NCI-H2196 treated with DMSO at 0.1 percent for 48 hours (cell line): ENCODE measurements around the gene SNX2.
"Not testable (repeated sequence)": the region's sequence is repeated elsewhere in the genome, so short reads cannot be mapped to it uniquely, and the experiment has no call there.

Experiments
- DNase-seq: peaks from one replicate; lab custom pipeline; 2025; ENCODE audit not compliant: unreplicated experiment; lab: John Stamatoyannopoulos, UW

The SNX2 gene

GRCh38 chr5:122774861-122775549 is at the start of gene SNX2:
Gene SNX2, plus strand, starts transcription at chr5:122775080. Its CDS starts 24 bp downstream, at chr5:122775104.
- DNase-seq = peak; percentile 71

GRCh38 chr5:122727112-122727541 is 47.8 kb upstream of the SNX2 start:
- DNase-seq = no peak

GRCh38 chr5:122730037-122730436 is 44.8 kb upstream of the SNX2 start:
- DNase-seq = no peak

GRCh38 chr5:122730456-122730855 is 44.4 kb upstream of the SNX2 start:
- no peak for DNase-seq

- no peak for DNase-seq
These were observed 38.6 kb upstream of the SNX2 start for GRCh38 chr5:122736086-122736845.

- DNase-seq = no peak
These were observed 36.8 kb upstream of the SNX2 start for GRCh38 chr5:122738088-122738487.

- no peak for DNase-seq
These were observed 33.2 kb upstream of the SNX2 start for GRCh38 chr5:122741681-122742080.

- no peak for DNase-seq
These were observed 31.6 kb upstream of the SNX2 start for GRCh38 chr5:122743261-122743660.

- no peak for DNase-seq
These were observed 29.3 kb upstream of the SNX2 start for GRCh38 chr5:122745597-122745996.

- no peak for DNase-seq
These were observed 25.0 kb upstream of the SNX2 start for GRCh38 chr5:122749886-122750285.

GRCh38 chr5:122751293-122751782 is 23.5 kb upstream of the SNX2 start:
- no peak for DNase-seq

- DNase-seq = no peak
These were observed 21.4 kb upstream of the SNX2 start for GRCh38 chr5:122753500-122753899.

GRCh38 chr5:122755783-122756182 is 19.1 kb upstream of the SNX2 start:
- DNase-seq = no peak

GRCh38 chr5:122756264-122756911 is 18.5 kb upstream of the SNX2 start:
- no peak for DNase-seq

- no peak for DNase-seq
These were observed 17.6 kb upstream of the SNX2 start for GRCh38 chr5:122757285-122757684.

- no peak for DNase-seq
These were observed 15.4 kb upstream of the SNX2 start for GRCh38 chr5:122759241-122760070.

- no peak for DNase-seq
These were observed 14.6 kb upstream of the SNX2 start for GRCh38 chr5:122760236-122760635.

- DNase-seq = no peak
These were observed 13.8 kb upstream of the SNX2 start for GRCh38 chr5:122761115-122761514.

GRCh38 chr5:122761896-122762295 is 13.0 kb upstream of the SNX2 start:
- DNase-seq = not testable (repeated sequence)

- DNase-seq = no peak
These were observed 8.8 kb upstream of the SNX2 start for GRCh38 chr5:122766130-122766529.

GRCh38 chr5:122770477-122770876 is 4.4 kb upstream of the SNX2 start:
- no peak for DNase-seq
